HepG2 (cell line): ENCODE results near the gene IQUB.

Source experiments
- BRD4 ChIP-seq: sonication (generic); formaldehyde crosslinking; IDR thresholded peaks from 2 replicates; pipeline ENCODE4 v1.4.0; 2020; ENCODE audit warnings: missing genetic modification reagents
- FUBP1 ChIP-seq: sonication (generic); formaldehyde crosslinking; IDR thresholded peaks from 2 replicates; pipeline ENCODE4 v1.5.1; 2020; ENCODE audit warnings: missing genetic modification reagents, mild to moderate bottlenecking, borderline replicate concordance
- HOMEZ ChIP-seq: IDR thresholded peaks from 2 replicates; pipeline ENCODE4 v1.6.1; 2016; ENCODE audit warnings: low read depth
- KLF11 ChIP-seq: IDR thresholded peaks from 2 replicates; pipeline ENCODE4 v1.6.1; 2016; ENCODE audit warnings: missing compliant biosample characterization
- RAD51 ChIP-seq: fragments of 450-650 bp; IDR thresholded peaks from 2 replicates; pipeline ENCODE4 v1.6.1; 2016; ENCODE audit warnings: borderline replicate concordance
- RBFOX2 ChIP-seq: fragments of 200-400 bp; formaldehyde crosslinking; IDR thresholded peaks from 2 replicates; pipeline ENCODE4 v1.6.1; 2017; ENCODE audit warnings: low read depth, mild to moderate bottlenecking, low read length
- SP2 ChIP-seq: sonication (generic); formaldehyde crosslinking; IDR thresholded peaks from 2 replicates; pipeline ENCODE4 v1.5.1; 2020; ENCODE audit warnings: mild to moderate bottlenecking, missing genetic modification reagents
- TAF1 ChIP-seq: sonication (generic); formaldehyde crosslinking; IDR thresholded peaks from 2 replicates; pipeline ENCODE4 v1.4.0; 2020; ENCODE audit warnings: missing genetic modification reagents
- U2AF2 ChIP-seq: fragments of 200-400 bp; formaldehyde crosslinking; IDR thresholded peaks from 2 replicates; pipeline ENCODE4 v1.6.1; 2017; ENCODE audit warnings: low read depth, mild to moderate bottlenecking, low read length
- ZNF547 ChIP-seq: sonication (generic); formaldehyde crosslinking; IDR thresholded peaks from 2 replicates; pipeline ENCODE4 v1.5.1; 2020; ENCODE audit warnings: mild to moderate bottlenecking, missing genetic modification reagents
- TF ChIP-seq, protein P1 (sequence below): sonication (generic); formaldehyde crosslinking; IDR thresholded peaks from 2 replicates; pipeline ENCODE4 v1.5.0; 2020; ENCODE audit warnings: mild to moderate bottlenecking, missing genetic modification reagents, moderate library complexity

DNA sequence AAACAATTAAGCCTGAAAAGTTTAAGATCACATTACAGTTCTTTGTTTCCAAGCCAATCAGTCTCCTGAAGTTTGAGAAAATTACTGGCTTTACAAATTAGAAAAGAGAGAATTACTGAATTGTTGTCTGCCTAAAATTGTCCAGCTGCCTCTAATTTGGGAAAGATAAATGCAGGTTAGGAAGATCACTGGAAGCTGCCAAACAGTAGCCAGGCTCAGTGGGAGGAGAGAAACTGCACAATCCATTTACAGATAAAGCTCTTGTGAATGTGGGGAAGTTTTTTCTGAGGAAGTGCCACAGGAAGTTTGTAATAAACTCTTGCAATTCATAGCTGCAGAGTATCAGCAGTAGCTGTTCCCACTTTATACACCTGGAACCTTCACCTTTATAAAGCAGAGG is 100.7 kb downstream of the IQUB start:
- TF ChIP-seq, protein P1, sequence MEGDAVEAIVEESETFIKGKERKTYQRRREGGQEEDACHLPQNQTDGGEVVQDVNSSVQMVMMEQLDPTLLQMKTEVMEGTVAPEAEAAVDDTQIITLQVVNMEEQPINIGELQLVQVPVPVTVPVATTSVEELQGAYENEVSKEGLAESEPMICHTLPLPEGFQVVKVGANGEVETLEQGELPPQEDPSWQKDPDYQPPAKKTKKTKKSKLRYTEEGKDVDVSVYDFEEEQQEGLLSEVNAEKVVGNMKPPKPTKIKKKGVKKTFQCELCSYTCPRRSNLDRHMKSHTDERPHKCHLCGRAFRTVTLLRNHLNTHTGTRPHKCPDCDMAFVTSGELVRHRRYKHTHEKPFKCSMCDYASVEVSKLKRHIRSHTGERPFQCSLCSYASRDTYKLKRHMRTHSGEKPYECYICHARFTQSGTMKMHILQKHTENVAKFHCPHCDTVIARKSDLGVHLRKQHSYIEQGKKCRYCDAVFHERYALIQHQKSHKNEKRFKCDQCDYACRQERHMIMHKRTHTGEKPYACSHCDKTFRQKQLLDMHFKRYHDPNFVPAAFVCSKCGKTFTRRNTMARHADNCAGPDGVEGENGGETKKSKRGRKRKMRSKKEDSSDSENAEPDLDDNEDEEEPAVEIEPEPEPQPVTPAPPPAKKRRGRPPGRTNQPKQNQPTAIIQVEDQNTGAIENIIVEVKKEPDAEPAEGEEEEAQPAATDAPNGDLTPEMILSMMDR = no peak
- TF ChIP-seq RAD51 (no peak), TAF1 (CRISPR knock-in tag) (no peak), RBFOX2 (no peak), KLF11 (CRISPR knock-in tag) (no peak), SP2 (CRISPR knock-in tag) (no peak), U2AF2 (no peak), BRD4 (no peak), FUBP1 (CRISPR knock-in tag) (no peak), ZNF547 (no peak), HOMEZ (CRISPR knock-in tag) (no peak)
